ENCODE data around the gene MSI2. TPM values are rescaled to one million over a fixed set of nuclear protein-coding genes. Genes with fewer than 3 reads are reported as not detected.
A peak's percentile ranks its signal among the peaks of the same experiment; 100 is the strongest.

MSI2 gene
- total and polyA plus RNA-seq, 2 experiments from 2014 or later, result 4.3 to 17.9 TPM

DNA sequence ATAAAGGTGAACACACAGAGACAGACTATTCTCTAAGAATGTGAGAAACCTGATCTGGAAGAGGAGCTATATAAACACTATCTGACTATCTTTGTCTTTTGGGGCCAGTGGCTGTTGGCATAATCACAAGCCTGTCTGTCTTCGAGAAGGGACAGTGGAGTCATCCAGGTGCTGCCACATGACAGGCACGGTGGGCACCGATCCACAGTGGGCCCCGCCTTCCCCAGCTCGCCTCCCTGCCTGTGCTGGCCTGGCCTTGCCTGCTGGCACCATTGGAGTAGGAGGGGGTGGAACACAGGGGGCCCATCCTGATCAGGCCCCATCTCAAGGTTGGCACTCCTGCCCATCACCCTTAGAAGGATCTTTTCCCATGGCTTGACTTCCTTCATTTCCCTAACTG, 376.0 kb downstream of the MSI2 start:
- no peak overlapping the region for H2AFZ ChIP-seq
- H3F3A ChIP-seq (ENCODE audit: insufficient read depth), result 0 out of 2 replicates have a peak, but pooled peaks cover 7% of the 10 kb centered on the region
- no peaks in the 10 kb centered on the region for H3K36me3 ChIP-seq (ENCODE audit: low read depth)
- H3K27ac ChIP-seq, result no peak overlapping the region
- no peaks in the 10 kb centered on the region for H3K9me3 ChIP-seq (ENCODE audit: low read depth)
- no peak overlapping the region for H3K9ac ChIP-seq
- no peaks in the 10 kb centered on the region for H3K9me2 ChIP-seq (ENCODE audit: insufficient read depth)
- in situ Hi-C loops (cut with MboI), result no loop called here
- no peaks in the 10 kb centered on the region for H3K4me1 ChIP-seq (ENCODE audit: insufficient read depth)
- no peaks in the 10 kb centered on the region for H3K79me2 ChIP-seq (ENCODE audit: insufficient read depth)
- no peaks in the 10 kb centered on the region for H3K27me3 ChIP-seq (replicated peaks; ENCODE audit: insufficient read depth)
- H4K20me1 ChIP-seq (ENCODE audit: insufficient read depth), result no peaks in the 10 kb centered on the region
- WGBS, 2 experiments (ENCODE audit: low coverage in 1 of 2, low lambda C conversion rate in 2 of 2, missing lambda C conversion rate in 2 of 2), result 94 to 95% methylated on average over 5 of the region's 5 CpGs
- DNase-seq, result no peak
- no peak for TF ChIP-seq EZH2phosphoT487 (IDR thresholded peaks at IDR 0.05; ENCODE audit: insufficient read depth, low read depth)
- no peak for TF ChIP-seq EZH2 (IDR thresholded peaks at IDR 0.05; ENCODE audit: insufficient read depth, poor library complexity, severe bottlenecking)
- no peak overlapping the region for H3K4me2 ChIP-seq (ENCODE audit: unreplicated experiment)
- no peak overlapping the region for H3K4me3 ChIP-seq

DNA sequence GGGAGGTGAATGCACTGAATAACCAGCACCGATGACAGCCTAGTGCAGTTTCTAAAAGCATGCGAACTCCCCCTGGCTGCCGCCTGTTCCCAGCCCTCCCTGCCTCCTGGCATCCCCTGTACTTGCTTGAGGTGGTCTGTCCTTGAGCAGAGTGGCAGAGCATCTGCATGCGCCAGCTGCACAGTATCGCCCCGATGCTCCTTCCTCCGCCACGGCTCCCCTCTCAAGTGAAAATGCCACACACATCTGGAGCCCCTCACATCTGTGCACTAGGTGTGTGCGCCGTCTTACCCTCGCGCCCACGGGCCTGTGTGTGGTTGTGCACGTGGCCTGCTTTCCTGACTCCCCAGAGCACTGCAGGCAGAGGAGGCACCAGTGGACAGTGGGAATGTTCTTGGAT, 376.9 kb downstream of the MSI2 start:
- H2AFZ ChIP-seq, result no peak overlapping the region
- in situ Hi-C loops (cut with MboI), result no loop called here
- 88 to 95% methylated on average over 14 of the region's 14 CpGs for WGBS, 2 experiments (ENCODE audit: low coverage in 1 of 2, low lambda C conversion rate in 2 of 2, missing lambda C conversion rate in 2 of 2)
- H3K9me2 ChIP-seq (ENCODE audit: insufficient read depth), result no peaks in the 10 kb centered on the region
- H3K9ac ChIP-seq, result no peak overlapping the region
- no peaks in the 10 kb centered on the region for H3K36me3 ChIP-seq (ENCODE audit: low read depth)
- H3K4me2 ChIP-seq (ENCODE audit: unreplicated experiment), result no peak overlapping the region
- DNase-seq, result no peak
- H3K4me3 ChIP-seq, result no peak overlapping the region
- 0 out of 2 replicates have a peak, but pooled peaks cover 7% of the 10 kb centered on the region for H3F3A ChIP-seq (ENCODE audit: insufficient read depth)
- TF ChIP-seq EZH2 (IDR thresholded peaks at IDR 0.05; ENCODE audit: insufficient read depth, poor library complexity, severe bottlenecking) (no peak), EZH2phosphoT487 (IDR thresholded peaks at IDR 0.05; ENCODE audit: insufficient read depth, low read depth) (no peak)
- no peaks in the 10 kb centered on the region for H3K79me2 ChIP-seq (ENCODE audit: insufficient read depth)
- H3K27me3 ChIP-seq (replicated peaks; ENCODE audit: insufficient read depth), result no peaks in the 10 kb centered on the region
- H4K20me1 ChIP-seq (ENCODE audit: insufficient read depth), result no peaks in the 10 kb centered on the region
- no peaks in the 10 kb centered on the region for H3K4me1 ChIP-seq (ENCODE audit: insufficient read depth)
- H3K27ac ChIP-seq, result no peak overlapping the region
- H3K9me3 ChIP-seq (ENCODE audit: low read depth), result no peaks in the 10 kb centered on the region

- peak; percentile 61 for DNase-seq
- Histone ChIP-seq H3K27ac (no peak overlapping the region), H3F3A (ENCODE audit: insufficient read depth) (0 out of 2 replicates have a peak, but pooled peaks cover 7% of the 10 kb centered on the region), H3K27me3 (replicated peaks; ENCODE audit: insufficient read depth) (no peaks in the 10 kb centered on the region), H3K9ac (no peak overlapping the region), H4K20me1 (ENCODE audit: insufficient read depth) (no peaks in the 10 kb centered on the region), H3K9me2 (ENCODE audit: insufficient read depth) (no peaks in the 10 kb centered on the region), H3K4me1 (ENCODE audit: insufficient read depth) (no peaks in the 10 kb centered on the region), H3K4me3 (no peak overlapping the region), H2AFZ (no peak overlapping the region), H3K79me2 (ENCODE audit: insufficient read depth) (no peaks in the 10 kb centered on the region), H3K9me3 (ENCODE audit: low read depth) (no peaks in the 10 kb centered on the region), H3K36me3 (ENCODE audit: low read depth) (no peaks in the 10 kb centered on the region), H3K4me2 (ENCODE audit: unreplicated experiment) (no peak overlapping the region)
- in situ Hi-C loops (cut with MboI), result no loop called here
- TF ChIP-seq EZH2phosphoT487 (IDR thresholded peaks at IDR 0.05; ENCODE audit: insufficient read depth, low read depth), result no peak
- TF ChIP-seq EZH2 (IDR thresholded peaks at IDR 0.05; ENCODE audit: insufficient read depth, poor library complexity, severe bottlenecking), result no peak
- WGBS, 2 experiments (ENCODE audit: low coverage in 1 of 2, low lambda C conversion rate in 2 of 2, missing lambda C conversion rate in 2 of 2), result 50 to 55% methylated on average over 4 of the region's 4 CpGs
Observed at GRCh38 chr17:57634713-57635465, 378.6 kb downstream of the MSI2 start.

DNA sequence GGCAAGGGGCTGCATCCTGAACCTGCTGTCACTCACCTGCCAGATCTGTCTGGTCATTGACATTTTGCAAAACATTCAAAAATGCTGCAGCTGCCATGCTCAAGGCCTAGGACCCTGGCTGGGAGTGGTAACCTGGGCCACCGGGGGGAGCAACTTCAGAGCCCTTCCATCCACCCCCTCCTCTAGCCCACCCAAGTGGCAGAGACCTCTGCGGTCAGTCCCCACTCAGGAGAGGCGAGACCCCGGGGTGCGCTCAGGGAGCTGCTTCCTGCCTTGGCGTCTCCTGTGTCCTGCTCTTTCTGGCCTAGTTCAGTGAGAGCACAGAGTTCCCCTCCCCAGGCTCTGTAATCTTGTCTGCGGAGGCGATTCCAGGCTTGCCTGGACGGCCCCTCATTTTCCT, 380.0 kb downstream of the MSI2 start:
- H3K4me3 ChIP-seq, result no peak overlapping the region
- no peaks in the 10 kb centered on the region for H3K9me2 ChIP-seq (ENCODE audit: insufficient read depth)
- H3K27me3 ChIP-seq (replicated peaks; ENCODE audit: insufficient read depth), result no peaks in the 10 kb centered on the region
- 0 out of 2 replicates have a peak, but pooled peaks cover 7% of the 10 kb centered on the region for H3F3A ChIP-seq (ENCODE audit: insufficient read depth)
- TF ChIP-seq EZH2phosphoT487 (IDR thresholded peaks at IDR 0.05; ENCODE audit: insufficient read depth, low read depth) (no peak), EZH2 (IDR thresholded peaks at IDR 0.05; ENCODE audit: insufficient read depth, poor library complexity, severe bottlenecking) (no peak)
- no peaks in the 10 kb centered on the region for H3K79me2 ChIP-seq (ENCODE audit: insufficient read depth)
- in situ Hi-C loops (cut with MboI), result no loop called here
- H3K4me2 ChIP-seq (ENCODE audit: unreplicated experiment), result no peak overlapping the region
- no peak for DNase-seq
- 75 to 77% methylated on average over 9 of the region's 9 CpGs for WGBS, 2 experiments (ENCODE audit: low coverage in 1 of 2, low lambda C conversion rate in 2 of 2, missing lambda C conversion rate in 2 of 2)
- H2AFZ ChIP-seq, result no peak overlapping the region
- H3K4me1 ChIP-seq (ENCODE audit: insufficient read depth), result no peaks in the 10 kb centered on the region
- H4K20me1 ChIP-seq (ENCODE audit: insufficient read depth), result no peaks in the 10 kb centered on the region
- H3K9me3 ChIP-seq (ENCODE audit: low read depth), result no peaks in the 10 kb centered on the region
- no peak overlapping the region for H3K9ac ChIP-seq
- H3K27ac ChIP-seq, result no peak overlapping the region
- H3K36me3 ChIP-seq (ENCODE audit: low read depth), result no peaks in the 10 kb centered on the region

Measured in GM23248 (cell line).